Sigmoid colon (tissue), 7 donors: ENCODE data around the gene PPP2R2C. TPM values are rescaled to one million over a fixed set of nuclear protein-coding genes. Genes with fewer than 3 reads are reported as not detected.

Experiments
- DNase-seq: peaks from one replicate; pipeline ENCODE4 v3.0.0-alpha.2; 2019
- H3K27ac ChIP-seq, 4 donors: fragments of 200-600 bp; sonication (generic); one replicate each; pipeline ENCODE4 v1.5.1; 2016 to 2019; ENCODE audit warnings: mild to moderate bottlenecking in 1 of 4
- H3K27me3 ChIP-seq, 3 donors: fragments of 200-600 bp; sonication (generic); one replicate each; pipeline ENCODE4 v1.5.1; 2019; ENCODE audit warnings: mild to moderate bottlenecking in 1 of 3
- H3K36me3 ChIP-seq, 4 donors: fragments of 200-600 bp; sonication (generic); one replicate each; pipeline ENCODE4 v1.5.1; 2016 to 2019
- H3K4me1 ChIP-seq, 4 donors: fragments of 200-600 bp; sonication (generic); one replicate each; pipeline ENCODE4 v1.5.1; 2017 to 2019
- H3K4me3 ChIP-seq, 4 donors: fragments of 200-600 bp; sonication (generic); one replicate each; pipeline ENCODE4 v1.5.1; 2017 to 2019; ENCODE audit warnings: mild to moderate bottlenecking in 2 of 4, moderate library complexity in 1 of 4
- H3K9me3 ChIP-seq, 4 donors: fragments of 200-600 bp in 3 of 4; sonication (generic) in 3 of 4; one replicate each; pipeline versions ENCODE4 v1.5.1 to v1.6.1; 2013 to 2019
- EP300 ChIP-seq, 4 donors: sonication (generic); formaldehyde crosslinking; IDR thresholded peaks; one replicate each; pipeline ENCODE4 v1.6.1; 2017; ENCODE audit warnings: antibody characterized with exemption in 4 of 4
- POLR2A ChIP-seq, 2 donors: fragments of 450-650 bp; IDR thresholded peaks; one replicate each; pipeline ENCODE4 v1.6.1; 2016; ENCODE audit warnings: antibody characterized with exemption in 2 of 2, mild to moderate bottlenecking in 2 of 2, moderate library complexity in 2 of 2
- POLR2AphosphoS5 ChIP-seq, 4 donors: sonication (generic); formaldehyde crosslinking; IDR thresholded peaks; one replicate each; pipeline ENCODE4 v1.6.1; 2017; ENCODE audit warnings: antibody characterized with exemption in 4 of 4
- WGBS, 2 donors: extraction: QIAGEN DNeasy Blood & Tissue Kit; methylation state at CpG; one replicate each; pipeline ENCODE4 v1.1.7; 2013; 5-methylcytosine and 5-hydroxymethylcytosine counted together
- intact Hi-C: fragments of 100-400 bp; cut with DNase I; formaldehyde crosslinking; loops from one replicate; pipeline ENCODE4 v1.15.1; 2023
- polyA plus RNA-seq, 3 donors: library from polyadenylated mRNA; stranded (reverse); fragments of 200-250 nt; gene quantifications; one replicate each; pipeline ENCODE4 v1.2.3, GENCODE V29; 2013
- total RNA-seq, 4 donors: library from RNA; depleted of rRNA; stranded (reverse); fragments of >200 nt; gene quantifications; one replicate each; pipeline ENCODE4 v1.1.0, GENCODE V29; 2016
- TF ChIP-seq, protein P1 (sequence below), 4 experiments: fragments of 450-650 bp in 3 of 4; fragments of 200-600 bp in 1 of 4; IDR thresholded peaks; one replicate each; pipeline ENCODE4 v1.5.1; 2016 to 2019; ENCODE audit warnings: antibody characterized with exemption in 4 of 4, mild to moderate bottlenecking in 3 of 4, moderate library complexity in 2 of 4
- donor health status: healthy with polysubstance abuse.
- donor health status: Bipolar disorder and iron deficiency.
- donor health status: healthy.

The PPP2R2C gene
- total and polyA plus RNA-seq, 7 donors, result 0.49 to 2.8 (median 1.1) TPM; not detected in 2

DNA sequence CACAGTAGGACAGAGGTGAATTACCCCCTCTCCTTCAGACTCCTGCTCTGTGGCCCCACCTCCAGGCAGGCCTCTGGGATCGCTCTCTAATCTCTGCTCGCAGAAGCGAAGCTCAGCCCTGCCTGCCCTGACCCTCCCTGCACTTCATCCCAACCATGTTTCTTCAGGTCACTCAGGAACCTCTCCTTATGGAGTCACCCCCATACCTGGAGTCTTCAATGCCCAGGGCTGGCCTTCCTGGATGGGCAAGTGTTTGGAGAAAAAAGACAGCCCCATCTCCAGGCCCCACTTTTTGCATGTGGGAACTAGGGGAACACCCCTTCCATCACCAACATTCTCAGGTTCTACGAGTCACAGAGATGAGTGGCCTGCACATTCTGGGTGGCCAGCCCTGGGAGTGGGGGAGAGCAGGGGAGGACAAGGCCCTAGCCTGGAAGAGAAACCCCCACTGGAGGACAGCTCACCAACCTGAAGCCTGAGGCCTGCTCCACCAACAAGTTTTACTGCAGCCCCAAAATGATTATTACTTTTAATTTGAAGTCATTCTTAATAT lies 90.8 kb downstream of the PPP2R2C start:
- Histone ChIP-seq H3K4me3 (no peak overlapping the region), H3K27ac (no peak overlapping the region), H3K4me1 (no peaks in the 10 kb centered on the region), H3K9me3 (no peaks in the 10 kb centered on the region), H3K27me3 (peaks cover 12 to 49% (median 16%) of the 10 kb centered on the region in 3 donors), H3K36me3 (no peaks in the 10 kb centered on the region)
- WGBS, 2 donors, result 85 to 90% methylated on average over 4 of the region's 4 CpGs
- intact Hi-C loops, result loop anchor here (10.0 kb wide), 1 partner anchor 63 kb away; no protein-coding TSS in a partner anchor
- no peak for TF ChIP-seq POLR2AphosphoS5 (IDR thresholded peaks at IDR 0.05)
- TF ChIP-seq, protein P1, sequence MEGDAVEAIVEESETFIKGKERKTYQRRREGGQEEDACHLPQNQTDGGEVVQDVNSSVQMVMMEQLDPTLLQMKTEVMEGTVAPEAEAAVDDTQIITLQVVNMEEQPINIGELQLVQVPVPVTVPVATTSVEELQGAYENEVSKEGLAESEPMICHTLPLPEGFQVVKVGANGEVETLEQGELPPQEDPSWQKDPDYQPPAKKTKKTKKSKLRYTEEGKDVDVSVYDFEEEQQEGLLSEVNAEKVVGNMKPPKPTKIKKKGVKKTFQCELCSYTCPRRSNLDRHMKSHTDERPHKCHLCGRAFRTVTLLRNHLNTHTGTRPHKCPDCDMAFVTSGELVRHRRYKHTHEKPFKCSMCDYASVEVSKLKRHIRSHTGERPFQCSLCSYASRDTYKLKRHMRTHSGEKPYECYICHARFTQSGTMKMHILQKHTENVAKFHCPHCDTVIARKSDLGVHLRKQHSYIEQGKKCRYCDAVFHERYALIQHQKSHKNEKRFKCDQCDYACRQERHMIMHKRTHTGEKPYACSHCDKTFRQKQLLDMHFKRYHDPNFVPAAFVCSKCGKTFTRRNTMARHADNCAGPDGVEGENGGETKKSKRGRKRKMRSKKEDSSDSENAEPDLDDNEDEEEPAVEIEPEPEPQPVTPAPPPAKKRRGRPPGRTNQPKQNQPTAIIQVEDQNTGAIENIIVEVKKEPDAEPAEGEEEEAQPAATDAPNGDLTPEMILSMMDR (IDR thresholded peaks at IDR 0.05), result no peak
- TF ChIP-seq POLR2A (IDR thresholded peaks at IDR 0.05), result no peak
- TF ChIP-seq EP300 (IDR thresholded peaks at IDR 0.05), result no peak
- DNase-seq, result no peak

DNA sequence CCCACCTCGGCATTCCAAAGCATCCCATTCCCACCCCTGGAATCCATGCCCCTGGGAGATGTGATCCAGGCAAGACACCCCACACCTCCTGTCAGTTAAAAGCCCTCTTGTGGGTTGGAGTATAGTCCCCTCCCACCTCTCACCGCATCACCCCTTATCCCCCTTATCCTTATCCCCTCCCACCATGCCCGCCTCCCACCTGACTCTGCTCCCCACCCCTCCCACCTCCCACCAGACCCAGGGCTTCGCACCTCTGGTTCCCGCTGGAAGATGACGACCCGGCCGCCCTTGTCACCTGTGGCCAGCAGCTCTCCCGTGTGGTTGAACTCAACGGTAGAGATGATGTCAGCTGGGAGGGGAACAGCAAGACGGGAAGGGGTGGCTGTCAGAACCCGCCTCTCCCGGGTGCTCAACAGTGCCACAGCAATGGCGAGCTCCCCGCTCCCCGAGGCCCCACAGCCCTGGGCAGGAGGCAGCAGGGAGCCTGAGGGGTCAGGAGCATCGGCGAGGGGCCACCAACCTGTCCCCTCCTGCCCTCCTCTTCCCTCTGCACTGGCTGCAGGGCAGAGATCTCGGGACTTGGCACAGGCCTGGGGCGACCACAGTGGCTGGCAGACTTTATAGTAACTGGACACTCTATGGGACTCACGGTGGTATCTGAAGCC lies 91.5 kb downstream of the PPP2R2C start:
- Histone ChIP-seq H3K4me3 (no peak overlapping the region), H3K27ac (no peak overlapping the region), H3K4me1 (no peaks in the 10 kb centered on the region), H3K27me3 (peaks cover 12 to 49% (median 16%) of the 10 kb centered on the region in 3 donors), H3K9me3 (no peaks in the 10 kb centered on the region), H3K36me3 (no peaks in the 10 kb centered on the region)
- WGBS, 2 donors, result 54% methylated on average over 21 of the region's 21 CpGs
- intact Hi-C loops, result loop anchor here (10.0 kb wide), 1 partner anchor 64 kb away; no protein-coding TSS in a partner anchor
- TF ChIP-seq POLR2A (IDR thresholded peaks at IDR 0.05), result no peak
- no peak for TF ChIP-seq EP300 (IDR thresholded peaks at IDR 0.05)
- no peak for TF ChIP-seq POLR2AphosphoS5 (IDR thresholded peaks at IDR 0.05)
- TF ChIP-seq, protein P1 (IDR thresholded peaks at IDR 0.05), result no peak
- no peak for DNase-seq

- H3K27ac ChIP-seq, result no peak overlapping the region
- peaks cover 12 to 49% (median 16%) of the 10 kb centered on the region in 3 donors for H3K27me3 ChIP-seq
- H3K9me3 ChIP-seq, result no peaks in the 10 kb centered on the region
- no peaks in the 10 kb centered on the region for H3K4me1 ChIP-seq
- no peak overlapping the region for H3K4me3 ChIP-seq
- 31 to 38% methylated on average over 24 of the region's 24 CpGs for whole genome bisulfite sequencing, 2 donors
- TF ChIP-seq, protein P1 (IDR thresholded peaks at IDR 0.05), result no peak
- TF ChIP-seq POLR2A (IDR thresholded peaks at IDR 0.05), result no peak
- TF ChIP-seq EP300 (IDR thresholded peaks at IDR 0.05), result no peak
- TF ChIP-seq POLR2AphosphoS5 (IDR thresholded peaks at IDR 0.05), result no peak
- intact Hi-C loops, result loop anchor here (10.0 kb wide), 1 partner anchor 65 kb away; no protein-coding TSS in a partner anchor
- DNase-seq, result no peak
- H3K36me3 ChIP-seq, result no peaks in the 10 kb centered on the region
These were observed 92.4 kb downstream of the PPP2R2C start for GRCh38 chr4:6379767-6380745.

- no peak overlapping the region for H3K4me3 ChIP-seq
- DNase-seq, result no peak
- H3K36me3 ChIP-seq, result no peaks in the 10 kb centered on the region
- H3K27me3 ChIP-seq, result peaks cover 12 to 49% (median 16%) of the 10 kb centered on the region in 3 donors
- no peak overlapping the region for H3K27ac ChIP-seq
- 85% methylated on average over 41 of the region's 41 CpGs for WGBS, 2 donors
- TF ChIP-seq POLR2AphosphoS5 (IDR thresholded peaks at IDR 0.05) (no peak), EP300 (IDR thresholded peaks at IDR 0.05) (no peak), POLR2A (IDR thresholded peaks at IDR 0.05) (no peak)
- TF ChIP-seq, protein P1 (IDR thresholded peaks at IDR 0.05), result no peak
- no peaks in the 10 kb centered on the region for H3K4me1 ChIP-seq
- intact Hi-C loops, result no loop called here
- H3K9me3 ChIP-seq, result no peaks in the 10 kb centered on the region
These were observed 93.6 kb downstream of the PPP2R2C start for GRCh38 chr4:6378493-6379445.
